HL-60/S4 (cell line): ENCODE data around the gene PSAP.

Experiments used
- in situ Hi-C: fragments of 300-500 bp; cut with MboI; formaldehyde crosslinking; loops from 2 replicates; pipeline ENCODE4 v1.14.3; 2022; ENCODE audit warnings: low sequenced_read_pairs

Gene PSAP

DNA sequence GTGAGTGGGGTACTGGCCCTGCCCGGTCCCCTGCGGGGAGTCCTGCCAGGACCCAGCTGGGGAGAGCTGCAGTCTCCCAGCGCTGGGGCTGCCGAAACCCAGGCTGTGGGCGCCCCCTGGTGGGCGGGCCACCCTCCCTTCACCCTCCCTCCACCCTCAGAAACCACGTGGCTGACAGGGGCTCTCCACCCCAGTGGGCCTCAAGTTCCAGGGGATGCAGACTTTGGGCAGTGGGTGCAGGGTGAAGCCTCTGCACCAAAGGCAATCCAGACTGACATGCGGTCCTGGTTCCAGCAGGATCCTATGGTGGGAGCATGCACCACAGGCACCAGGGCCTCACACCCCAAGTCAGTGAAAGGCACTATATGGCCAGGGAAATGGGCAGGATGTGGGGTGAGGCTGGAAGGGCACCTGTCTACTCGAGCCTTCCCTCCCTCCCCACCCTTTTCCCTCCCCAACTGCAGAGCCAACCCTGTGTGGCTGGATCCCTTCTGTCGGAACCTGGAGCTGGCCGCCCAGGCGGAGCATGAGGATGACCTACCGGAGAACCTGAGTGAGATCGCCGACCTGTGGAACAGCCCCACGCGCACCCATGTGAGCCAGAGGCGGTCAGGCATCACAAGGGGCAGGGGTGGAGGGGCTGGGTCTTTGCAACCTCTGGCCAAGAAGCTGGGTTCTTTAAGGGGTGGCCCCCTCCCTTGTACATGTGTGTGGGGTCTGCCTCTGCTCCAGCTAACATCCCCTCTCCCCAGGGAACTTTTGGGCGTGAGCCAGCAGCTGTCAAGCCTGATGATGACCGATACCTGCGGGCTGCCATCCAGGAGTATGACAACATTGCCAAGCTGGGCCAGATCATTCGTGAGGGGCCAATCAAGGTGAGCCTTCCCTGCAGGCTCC, 38.8 kb downstream of the PSAP start:
- in situ Hi-C loops, result loop anchor here (10.0 kb wide), 1 partner anchor 497 kb away; the partner anchor contains the start of gene SLC29A3

DNA sequence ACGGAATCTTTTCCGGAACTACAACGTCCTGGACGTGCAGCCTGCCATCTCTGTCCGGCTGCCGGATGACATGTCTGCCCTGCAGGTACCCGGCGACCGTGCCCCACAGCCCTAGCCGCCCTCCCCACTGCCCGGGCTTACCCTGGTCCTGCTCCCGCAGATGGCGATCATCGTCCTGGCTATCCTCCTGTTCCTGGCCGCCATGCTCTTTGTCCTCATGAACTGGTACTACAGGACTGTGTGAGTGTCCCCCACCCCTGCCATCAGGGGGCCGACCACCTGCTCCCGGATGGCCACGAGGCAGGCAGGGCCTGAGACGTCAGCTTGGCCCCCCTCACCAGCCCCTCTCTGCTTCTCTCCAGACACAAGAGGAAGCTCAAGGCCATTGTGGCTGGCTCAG, 39.7 kb downstream of the PSAP start:
- in situ Hi-C loops, result loop anchor here (10.0 kb wide), 1 partner anchor 497 kb away; the partner anchor contains the start of gene SLC29A3

DNA sequence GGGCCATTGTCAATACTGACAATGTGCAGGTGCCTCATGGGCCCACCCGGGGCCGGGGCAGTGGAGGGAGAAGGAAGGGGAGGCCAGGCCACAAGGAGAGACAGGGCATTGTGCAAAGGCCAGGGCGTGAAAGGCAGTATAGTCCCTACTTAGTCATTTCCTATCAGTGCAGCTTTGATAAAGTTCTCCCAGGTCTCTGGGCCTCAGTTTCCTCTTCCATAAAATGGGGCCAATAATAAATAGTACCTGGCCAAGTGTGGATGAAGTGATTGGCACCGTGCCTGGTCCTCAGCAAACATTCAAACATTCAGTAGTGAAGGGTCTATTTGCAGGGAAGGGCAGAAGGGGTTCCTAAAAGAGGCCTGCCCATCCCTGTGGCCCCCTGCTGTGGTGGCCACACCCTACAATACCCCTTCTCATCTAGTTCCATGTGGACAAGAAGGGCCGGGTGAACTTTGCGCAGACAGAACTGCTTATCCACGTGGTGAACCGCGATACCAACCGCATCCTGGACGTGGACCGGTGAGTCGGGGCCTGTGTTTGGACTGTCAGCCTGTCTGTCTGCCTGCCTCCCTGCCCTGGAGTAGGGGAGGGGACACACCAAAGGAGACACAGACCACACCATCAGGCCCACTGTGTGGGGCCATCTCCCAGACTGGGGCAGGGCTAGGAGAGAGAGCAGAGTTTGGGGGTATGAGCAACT, 40.9 kb downstream of the PSAP start:
- in situ Hi-C loops, result loop anchor here (10.0 kb wide), 1 partner anchor 495 kb away; the partner anchor contains the start of gene SLC29A3

DNA sequence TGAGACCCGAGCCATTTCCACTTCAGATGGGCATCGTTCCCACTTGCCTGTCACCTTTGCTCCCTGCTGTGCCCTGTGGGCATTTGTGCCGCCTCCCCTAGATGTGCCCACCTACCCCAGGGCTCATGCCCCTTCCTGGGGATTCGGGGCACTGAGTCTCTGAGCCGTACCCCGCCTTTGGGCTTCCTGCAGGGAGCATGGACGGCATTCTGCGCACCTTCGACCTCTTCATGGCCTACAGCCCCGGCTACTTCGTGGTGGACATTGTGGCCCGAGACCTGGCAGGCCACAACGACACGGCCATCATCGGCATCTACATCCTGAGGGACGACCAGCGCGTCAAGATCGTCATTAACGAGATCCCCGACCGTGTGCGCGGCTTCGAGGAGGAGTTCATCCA, 41.4 kb downstream of the PSAP start:
- in situ Hi-C loops, result loop anchor here (10.0 kb wide), 1 partner anchor 495 kb away; the partner anchor contains the start of gene SLC29A3

DNA sequence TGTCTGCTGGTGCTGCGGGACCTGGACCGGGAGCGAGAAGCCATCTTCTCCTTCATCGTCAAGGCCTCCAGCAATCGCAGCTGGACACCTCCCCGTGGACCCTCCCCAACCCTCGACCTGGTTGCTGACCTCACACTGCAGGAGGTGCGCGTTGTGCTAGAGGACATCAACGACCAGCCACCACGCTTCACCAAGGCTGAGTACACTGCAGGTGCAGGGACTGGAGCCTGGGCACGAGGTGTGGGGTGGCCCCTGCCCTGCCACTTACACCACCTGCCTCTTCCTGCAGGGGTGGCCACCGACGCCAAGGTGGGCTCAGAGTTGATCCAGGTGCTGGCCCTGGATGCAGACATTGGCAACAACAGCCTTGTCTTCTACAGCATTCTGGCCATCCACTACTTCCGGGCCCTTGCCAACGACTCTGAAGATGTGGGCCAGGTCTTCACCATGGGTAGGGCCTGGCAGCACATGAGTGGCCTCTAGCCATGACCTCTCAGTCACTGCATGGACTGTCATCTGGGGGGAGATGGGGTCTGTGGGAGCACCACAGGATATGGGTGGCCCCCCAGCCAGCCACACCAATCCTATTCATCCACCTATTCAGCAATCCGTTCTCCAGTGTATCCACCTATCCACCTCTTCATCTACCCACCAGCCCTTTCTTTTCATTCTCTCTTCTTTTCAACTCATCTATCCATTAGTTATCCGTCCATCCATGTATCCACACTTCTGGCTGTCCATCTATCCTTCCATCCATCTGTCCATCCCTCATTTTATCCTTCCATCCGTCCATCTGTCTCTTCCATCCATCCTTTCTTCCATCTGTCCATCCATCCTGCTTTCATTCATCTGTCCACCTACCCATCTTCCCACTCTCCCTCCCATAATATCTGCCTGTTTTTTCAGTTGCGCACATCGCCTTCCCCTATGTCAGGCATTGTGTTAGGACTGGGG, 43.2 kb downstream of the PSAP start:
- in situ Hi-C loops, result no loop called here

DNA sequence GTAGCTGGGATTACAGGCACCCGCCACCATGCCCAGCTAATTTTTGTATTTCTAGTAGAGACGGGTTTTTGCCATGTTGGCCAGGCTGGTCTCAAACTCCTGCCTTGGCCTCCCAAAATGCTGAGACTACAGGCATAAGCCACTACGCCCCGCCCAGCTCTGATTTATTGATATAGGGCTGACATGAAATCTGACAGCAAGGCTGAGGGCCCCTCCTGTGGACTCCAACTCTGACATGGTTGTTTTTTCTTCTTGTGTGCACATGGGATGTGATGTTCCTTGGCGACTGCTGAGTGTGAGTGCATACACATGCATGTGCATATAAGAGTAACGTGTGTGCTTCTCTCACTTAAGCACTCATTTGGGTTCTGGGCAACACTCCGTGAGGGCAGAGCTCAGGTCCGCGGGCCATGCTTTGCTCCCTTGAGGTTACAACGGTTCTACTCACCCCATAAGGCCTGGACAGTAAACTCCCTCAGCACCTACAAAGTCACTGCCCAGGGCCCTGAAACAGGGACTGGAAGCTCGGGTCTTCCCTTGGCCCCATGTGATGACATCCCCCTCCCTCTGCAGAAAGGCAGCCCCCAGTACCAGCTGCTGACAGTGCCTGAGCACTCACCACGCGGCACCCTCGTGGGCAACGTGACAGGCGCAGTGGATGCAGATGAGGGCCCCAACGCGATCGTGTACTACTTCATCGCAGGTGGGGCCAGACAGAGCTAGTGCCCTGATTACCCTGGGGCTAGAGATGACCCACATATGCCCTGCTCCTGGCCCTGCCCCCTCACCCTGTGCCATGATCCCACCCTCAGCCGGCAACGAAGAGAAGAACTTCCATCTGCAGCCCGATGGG, 44.1 kb downstream of the PSAP start:
- in situ Hi-C loops, result no loop called here

DNA sequence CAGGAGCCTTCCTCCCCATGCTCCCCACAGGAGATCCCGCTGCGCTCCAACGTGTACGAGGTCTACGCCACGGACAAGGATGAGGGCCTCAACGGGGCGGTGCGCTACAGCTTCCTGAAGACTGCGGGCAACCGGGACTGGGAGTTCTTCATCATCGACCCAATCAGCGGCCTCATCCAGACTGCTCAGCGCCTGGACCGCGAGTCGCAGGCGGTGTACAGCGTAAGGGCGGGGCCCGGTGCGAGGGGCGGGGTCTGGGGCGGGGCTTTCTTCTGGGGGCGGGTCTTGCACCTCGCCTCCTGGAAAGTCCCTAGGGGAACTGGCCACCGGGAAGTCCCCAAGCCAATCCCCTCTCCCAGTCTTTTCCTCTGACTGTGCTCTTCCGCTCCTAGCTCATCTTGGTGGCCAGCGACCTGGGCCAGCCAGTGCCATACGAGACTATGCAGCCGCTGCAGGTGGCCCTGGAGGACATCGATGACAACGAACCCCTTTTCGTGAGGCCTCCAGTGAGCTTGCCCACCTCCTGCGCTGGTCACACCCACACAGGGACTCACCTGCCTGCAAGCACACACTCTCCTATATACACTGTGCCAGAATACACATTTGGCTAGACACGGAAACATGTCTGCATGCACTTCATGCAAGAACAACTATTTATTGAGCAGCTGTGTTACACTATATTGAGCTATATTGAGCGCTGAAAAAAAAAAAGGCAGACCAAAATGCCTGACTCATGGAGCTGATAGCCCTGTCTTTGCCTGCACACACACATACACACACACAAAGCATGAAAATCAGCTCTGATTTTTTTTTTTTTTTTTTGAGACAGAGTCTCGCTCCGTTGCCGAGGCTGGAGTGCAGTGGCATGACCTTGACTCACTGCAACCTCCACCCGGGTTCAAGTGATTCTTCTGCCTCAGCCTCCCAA, 45.0 kb downstream of the PSAP start:
- in situ Hi-C loops, result no loop called here

DNA sequence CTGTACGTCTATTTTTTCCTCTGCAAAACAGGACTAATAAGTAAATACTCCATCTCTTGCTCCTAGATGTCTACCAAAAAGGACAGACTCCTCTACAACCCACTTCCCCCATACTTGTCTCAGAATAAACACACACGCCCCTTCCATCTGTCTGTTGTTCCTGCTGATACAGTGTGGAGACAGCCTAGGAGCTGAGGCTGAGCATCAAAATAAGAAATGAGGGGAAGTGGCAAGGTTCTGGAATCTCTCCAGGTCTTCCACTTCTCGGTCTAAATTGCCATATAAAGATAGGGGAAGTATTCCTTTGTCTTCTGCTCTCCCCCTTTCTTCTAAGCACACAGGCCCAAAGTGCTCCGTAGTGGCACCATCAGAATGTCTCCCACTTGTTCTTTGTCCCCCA, 47.0 kb downstream of the PSAP start:
- in situ Hi-C loops, result no loop called here

DNA sequence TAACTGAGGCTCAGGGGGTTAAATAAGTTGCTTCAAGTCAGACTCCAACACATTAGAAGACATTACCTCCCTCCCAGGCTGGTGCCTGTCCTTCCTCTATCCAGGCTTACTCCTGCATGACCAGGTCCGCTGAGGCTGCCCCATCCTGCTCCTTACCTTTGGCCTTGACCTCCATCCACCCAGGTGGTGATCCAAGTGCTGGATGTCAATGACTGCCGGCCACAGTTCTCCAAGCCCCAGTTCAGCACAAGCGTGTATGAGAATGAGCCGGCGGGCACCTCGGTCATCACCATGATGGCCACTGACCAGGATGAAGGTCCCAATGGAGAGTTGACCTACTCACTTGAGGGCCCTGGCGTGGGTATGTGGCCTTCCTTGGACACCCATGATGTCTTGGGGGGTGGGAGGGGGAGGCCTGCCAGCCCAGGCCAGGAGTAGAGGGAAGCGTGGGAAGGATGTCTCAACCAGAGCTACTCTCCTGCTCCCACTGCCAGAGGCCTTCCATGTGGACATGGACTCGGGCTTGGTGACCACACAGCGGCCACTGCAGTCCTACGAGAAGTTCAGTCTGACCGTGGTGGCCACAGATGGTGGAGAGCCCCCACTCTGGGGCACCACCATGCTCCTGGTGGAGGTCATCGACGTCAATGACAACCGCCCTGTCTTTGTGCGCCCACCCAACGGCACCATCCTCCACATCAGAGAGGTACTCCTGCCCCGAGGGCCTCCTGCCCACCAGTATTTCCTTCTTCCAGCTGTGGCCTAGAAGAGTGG, 48.1 kb downstream of the PSAP start:
- in situ Hi-C loops, result no loop called here

DNA sequence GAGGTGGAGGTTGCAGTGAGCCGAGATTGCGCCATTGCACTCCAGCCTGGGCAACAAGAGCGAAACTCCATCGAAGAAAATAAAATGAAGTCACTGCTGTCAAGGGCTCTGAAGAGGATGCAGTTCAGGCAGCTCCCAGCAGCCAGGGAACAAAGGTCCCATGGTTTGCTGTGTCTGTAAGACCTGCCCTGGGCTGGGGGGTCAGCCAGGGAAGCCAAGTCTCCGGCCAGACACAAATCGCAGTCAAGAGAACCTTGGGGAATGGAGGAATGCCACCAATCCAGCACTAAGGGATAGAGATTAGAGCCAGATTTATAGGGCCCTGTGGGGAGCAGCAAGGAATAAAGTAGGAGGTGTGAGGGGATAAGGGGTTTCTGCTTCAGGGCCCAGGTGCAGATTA, 48.8 kb downstream of the PSAP start:
- in situ Hi-C loops, result no loop called here

DNA sequence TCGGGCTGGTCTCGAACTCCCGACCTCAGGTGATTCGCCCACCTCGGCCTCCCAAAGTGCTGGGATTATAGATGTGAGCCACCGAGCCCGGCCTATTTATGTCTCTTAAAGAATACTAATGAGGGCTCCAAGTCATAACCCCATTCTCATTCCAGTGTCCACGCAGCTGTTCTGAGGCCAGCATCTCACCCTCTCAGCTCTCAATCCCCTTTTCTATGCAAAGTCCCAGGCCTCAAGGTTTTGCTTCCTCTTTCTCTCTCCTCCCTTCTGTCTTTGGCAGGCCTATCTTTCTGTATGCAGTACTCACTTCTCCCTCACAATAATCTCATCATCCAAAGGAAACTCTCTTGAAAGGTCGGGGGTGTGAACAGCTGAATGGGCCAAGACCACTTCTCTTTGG, 49.7 kb downstream of the PSAP start:
- in situ Hi-C loops, result no loop called here

DNA sequence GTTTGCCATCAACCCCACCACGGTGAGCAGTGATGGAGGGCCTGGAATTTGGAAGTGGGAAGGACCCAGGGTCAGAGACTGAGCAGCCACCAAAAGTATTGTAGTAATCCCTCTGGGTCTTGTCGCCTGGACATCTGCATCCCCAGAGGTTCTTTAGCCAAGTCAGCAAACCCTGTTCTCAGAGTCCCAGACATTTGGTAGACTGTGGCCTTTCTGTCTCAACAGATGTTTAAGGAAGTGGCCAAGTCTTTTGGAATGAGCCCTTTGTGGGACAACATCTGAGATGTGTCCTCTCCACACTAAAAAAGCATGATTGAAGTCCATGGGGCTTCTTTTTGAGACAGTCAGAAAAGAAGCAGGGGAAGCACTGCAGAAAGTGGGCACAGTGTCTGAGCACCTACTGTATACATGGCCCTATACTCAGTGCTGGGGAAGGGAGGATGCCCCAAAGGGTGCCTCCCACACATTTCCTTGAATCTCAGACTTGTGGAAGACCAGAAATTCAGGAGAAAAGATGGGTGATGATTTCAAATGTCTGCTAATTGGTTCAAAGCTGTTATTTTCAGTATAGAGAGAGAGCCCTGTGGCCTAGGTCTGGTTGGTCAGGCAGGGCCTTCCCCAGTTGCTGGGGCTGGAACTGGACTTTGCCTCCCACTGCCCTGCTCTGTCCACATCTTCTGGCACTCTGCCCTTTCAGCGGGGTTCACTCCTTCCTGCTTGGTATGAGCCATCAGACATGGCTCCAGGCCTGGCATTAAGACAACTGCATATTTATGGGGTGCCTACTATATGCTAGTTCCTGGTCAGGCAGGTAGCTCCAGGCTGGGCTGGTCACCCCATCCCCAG, 51.2 kb downstream of the PSAP start:
- in situ Hi-C loops, result no loop called here

DNA sequence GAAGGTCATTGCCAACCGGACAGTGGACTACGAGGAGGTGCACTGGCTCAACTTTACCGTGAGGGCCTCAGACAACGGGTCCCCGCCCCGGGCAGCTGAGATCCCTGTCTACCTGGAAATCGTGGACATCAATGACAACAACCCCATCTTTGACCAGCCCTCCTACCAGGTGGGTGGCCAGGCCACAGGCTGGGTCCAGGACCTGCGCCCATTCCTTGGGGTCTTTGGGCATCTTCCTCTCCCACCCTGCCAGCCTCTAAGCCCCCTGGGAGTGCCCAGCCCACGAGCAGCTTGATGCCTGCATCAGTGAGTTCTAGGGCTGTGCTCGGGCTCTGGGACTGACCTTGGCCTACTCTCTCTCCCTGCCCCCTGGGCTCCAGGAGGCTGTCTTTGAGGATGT, 51.9 kb downstream of the PSAP start:
- in situ Hi-C loops, result no loop called here

DNA sequence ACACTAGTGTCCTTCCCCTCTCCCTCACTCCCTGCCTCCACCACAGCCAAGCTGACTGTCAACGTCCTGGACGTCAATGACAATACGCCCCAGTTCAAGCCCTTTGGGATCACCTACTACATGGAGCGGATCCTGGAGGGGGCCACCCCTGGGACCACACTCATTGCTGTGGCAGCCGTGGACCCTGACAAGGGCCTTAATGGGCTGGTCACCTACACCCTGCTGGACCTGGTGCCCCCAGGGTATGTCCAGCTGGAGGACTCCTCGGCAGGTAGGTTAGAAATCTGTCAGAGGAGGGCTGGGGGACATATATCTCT, 52.8 kb downstream of the PSAP start:
- in situ Hi-C loops, result no loop called here

DNA sequence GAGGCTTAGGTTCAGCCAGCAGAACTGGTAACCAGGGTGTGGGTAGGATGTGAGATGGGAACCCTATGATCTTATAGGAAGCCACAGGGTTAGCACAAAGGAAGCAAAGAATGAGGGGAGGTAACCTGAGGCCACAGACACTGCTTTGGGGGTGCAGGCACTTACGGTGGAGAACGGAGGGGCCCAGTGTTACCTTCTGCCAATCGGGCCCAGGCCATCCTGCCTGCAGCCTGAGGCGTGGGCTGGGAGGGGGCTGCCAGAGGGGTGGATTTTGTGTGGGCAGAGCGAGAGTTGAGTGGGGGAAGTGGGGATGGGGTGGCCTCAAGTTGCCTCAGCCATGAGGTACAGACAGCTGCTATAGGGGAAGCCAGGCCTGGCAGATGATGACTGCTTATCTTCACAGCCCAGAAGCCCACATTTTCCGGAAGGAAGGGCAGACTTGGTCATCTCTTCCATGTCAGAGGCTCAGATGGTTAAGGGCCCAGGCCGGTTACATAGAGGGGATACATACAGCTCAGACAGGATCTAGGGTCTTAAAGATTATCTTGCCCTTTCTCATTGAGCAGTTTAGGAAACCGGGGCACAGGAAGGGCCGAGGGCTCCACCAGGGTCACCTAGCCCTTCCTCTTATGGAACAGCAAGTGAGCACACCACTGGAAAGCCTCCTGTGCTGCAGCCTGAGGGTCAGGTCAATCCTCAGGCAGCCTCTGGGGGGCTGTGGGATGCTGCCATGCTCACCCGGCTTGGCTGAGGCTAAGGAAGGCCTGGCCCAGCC, 53.3 kb downstream of the PSAP start:
- in situ Hi-C loops, result no loop called here

DNA sequence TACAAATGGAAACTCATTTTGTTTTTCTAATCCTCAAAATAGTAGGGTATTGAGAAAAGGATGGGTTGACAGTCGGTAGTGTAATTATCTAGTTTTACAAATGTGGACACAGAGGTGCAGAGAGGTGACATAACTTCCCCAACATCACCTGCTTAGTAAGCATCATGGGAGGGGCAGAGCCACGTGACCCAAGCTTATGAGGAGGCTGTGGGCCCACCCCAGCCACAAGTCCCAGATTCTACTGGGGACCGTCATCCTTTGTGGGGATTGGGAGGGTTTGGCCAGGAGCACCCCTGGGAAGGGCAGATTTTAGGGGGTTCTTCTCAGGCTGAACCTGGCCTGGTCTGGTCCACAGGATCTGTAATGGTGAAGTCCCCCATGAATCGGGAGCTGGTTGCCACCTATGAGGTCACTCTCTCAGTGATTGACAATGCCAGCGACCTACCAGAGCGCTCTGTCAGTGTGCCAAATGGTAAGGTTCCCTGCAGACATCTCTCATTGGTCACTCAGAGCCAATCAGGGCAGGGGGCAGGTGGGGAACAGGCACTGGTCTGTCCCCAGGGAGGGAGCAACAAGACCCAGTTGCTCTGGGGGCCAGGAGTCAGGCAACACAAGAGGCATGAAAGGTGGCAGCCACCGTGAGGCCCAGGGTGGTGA, 54.2 kb downstream of the PSAP start:
- in situ Hi-C loops, result no loop called here
